Measurements from ENCODE around the gene ARFRP1.

ARFRP1 gene

GRCh38 chr20:63743210-63743970 lies 35.6 kb upstream of the ARFRP1 start:
- DNase-seq (ENCODE audit: low read depth in 2 of 3, low spot score in 2 of 3) = no peak

DNA sequence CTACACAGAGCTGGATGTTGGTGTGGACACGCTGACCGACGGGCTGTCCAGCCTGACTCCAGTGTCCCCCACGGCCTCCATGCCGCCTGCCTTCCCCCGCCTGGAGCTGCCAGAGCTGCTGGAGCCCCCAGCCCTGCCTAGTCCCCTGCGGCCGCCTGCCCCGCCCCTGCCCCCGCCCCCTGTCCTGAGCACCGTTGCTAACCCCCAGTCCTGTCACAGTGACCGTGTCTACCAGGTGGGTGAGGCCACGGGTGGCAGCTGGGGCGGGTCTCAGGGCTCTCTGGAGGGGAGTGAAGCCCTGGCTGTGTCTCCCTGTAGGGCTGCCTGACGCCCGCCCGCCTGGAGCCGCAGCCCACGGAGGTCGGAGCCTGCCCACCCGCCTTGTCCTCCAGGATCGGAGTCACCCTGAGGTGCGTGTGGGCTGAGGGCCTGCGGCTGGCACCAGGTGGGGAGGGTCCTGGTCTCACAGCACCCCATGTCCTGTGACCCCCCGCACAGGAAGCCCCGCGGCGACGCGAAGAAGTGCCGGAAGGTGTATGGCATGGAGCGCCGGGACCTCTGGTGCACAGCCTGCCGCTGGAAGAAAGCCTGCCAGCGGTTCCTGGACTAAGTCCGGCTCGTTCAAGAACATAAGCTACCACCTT lies 34.7 kb upstream of the ARFRP1 start:
- no peak for DNase-seq (ENCODE audit: low read depth in 2 of 3, low spot score in 2 of 3)

DNA sequence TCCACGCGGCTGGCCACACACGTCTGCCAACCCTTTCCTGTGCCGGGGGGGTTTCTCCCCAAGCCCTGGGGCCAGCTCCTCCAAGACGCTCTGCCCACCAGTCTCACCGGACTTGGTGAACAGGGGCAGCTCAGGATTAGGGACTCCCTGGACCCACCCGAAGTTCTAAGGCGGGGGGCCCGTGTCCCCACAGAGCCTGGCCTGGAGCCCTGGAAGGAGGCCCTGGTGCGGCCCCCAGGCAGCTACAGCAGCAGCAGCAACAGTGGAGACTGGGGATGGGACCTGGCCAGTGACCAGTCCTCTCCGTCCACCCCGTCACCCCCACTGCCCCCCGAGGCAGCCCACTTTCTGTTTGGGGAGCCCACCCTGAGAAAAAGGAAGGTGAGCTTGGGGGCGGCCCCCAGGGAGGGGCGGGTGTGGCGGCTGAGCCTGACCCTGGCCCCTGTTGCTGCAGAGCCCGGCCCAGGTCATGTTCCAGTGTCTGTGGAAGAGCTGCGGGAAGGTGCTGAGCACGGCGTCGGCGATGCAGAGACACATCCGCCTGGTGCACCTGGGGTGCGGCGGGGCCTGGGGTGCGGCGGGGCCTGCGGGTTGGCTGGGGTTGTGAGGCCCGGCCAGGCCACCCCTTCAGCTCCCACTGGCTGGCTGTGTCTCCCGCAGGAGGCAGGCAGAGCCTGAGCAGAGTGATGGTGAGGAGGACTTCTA lies 34.1 kb upstream of the ARFRP1 start:
- DNase-seq (ENCODE audit: low read depth in 2 of 3, low spot score in 2 of 3) = no peak

GRCh38 chr20:63741354-63741675 lies 33.5 kb upstream of the ARFRP1 start:
- DNase-seq (ENCODE audit: low read depth in 2 of 3, low spot score in 2 of 3) = no peak

DNA sequence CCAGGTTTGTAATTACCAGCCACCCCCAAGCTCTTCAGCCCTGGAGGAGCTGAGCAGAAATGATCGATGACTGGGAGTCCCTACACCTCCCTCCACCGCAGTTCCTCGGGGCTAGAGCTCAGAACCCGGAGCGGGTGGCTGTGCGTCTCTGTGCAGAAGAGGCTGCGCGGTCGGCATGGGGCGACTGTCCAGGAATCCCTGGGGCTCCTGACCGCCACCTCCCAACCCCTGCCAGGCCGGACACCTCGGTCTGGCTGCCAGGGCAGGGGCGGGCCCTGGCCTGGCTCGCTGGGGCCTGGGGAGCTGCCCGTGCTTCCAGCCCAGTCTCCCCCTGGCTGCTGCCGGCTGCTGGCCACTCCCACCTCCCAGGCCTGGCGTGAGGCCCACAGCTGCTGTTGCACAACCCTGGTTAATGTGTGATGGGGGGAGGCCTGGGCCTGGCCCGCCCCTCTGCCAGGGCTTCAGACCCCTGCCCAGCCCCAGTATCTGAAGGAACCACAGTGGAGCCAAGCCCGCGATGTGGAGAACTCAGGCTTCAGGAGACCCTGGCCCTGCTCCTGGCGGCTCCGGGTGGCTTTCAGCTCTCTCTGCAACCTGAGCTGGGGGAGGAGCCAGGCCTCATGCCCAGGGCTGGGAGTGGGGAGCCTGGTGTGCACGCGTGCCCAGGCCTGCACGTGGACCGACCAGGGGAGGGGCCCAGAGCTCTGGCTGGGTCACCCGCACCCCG lies 33.0 kb upstream of the ARFRP1 start:
- DNase-seq (ENCODE audit: low read depth in 2 of 3, low spot score in 2 of 3) = no peak

DNA sequence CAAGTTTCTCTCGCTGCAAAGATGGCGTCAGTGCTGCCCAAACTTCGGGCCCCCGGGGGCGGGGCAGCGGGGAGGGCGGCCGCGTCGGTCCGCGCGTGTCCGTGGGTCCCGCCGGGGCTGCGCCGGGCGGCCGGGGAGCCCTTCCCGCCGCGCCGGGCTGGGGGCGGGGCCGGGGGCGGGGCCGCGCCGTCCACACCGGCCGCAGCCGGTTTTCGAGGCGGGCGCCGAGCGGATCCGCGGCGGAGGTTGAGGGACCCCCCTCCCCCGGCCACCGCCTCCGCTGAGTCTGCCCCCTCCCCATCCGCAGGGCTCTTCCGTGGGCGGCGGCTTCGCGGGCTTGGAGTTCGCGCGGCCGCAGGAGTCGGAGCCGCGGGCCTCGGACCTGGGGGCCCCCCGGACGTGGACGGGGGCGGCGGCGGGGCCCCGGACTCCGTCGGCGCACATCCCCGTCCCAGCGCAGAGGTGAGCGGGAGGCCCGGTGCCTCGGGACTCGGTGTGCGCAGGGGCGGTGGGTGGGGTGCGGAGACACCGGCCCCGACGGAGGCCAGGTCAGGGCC lies 32.4 kb upstream of the ARFRP1 start:
- DNase-seq (ENCODE audit: low read depth in 2 of 3, low spot score in 2 of 3) = no peak

GRCh38 chr20:63739130-63740069 lies 31.6 kb upstream of the ARFRP1 start, which contains the start of gene SLC2A4RG:
TSS of gene SLC2A4RG (plus strand) at chr20:63739776. CDS start at chr20:63739913, 137 bp downstream.
- no peak for DNase-seq (ENCODE audit: low read depth in 2 of 3, low spot score in 2 of 3)

GRCh38 chr20:63738687-63739129 lies 30.9 kb upstream of the ARFRP1 start:
- DNase-seq (ENCODE audit: low read depth in 2 of 3, low spot score in 2 of 3) = no peak

- no peak for DNase-seq (ENCODE audit: low read depth in 2 of 3, low spot score in 2 of 3)
These were observed 30.3 kb upstream of the ARFRP1 start for GRCh38 chr20:63737945-63738686.

DNA sequence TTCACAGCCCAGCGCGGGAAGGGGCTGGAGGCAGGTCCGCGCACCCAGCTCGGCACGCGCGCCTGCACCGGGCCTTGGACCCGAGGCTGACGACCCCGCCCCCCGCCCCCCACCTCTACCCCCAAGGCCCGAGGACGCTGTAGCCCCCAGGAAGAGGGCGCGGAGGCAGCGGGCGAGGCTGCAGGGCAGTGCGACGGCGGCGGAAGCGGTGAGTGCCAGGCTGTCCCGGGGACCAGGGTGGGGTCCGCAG lies 29.8 kb upstream of the ARFRP1 start:
- DNase-seq (ENCODE audit: low read depth in 2 of 3, low spot score in 2 of 3) = no peak

GRCh38 chr20:63736893-63737694 lies 29.3 kb upstream of the ARFRP1 start:
- DNase-seq (ENCODE audit: low read depth in 2 of 3, low spot score in 2 of 3) = no peak

GRCh38 chr20:63735859-63736718 lies 28.3 kb upstream of the ARFRP1 start, which contains the start of gene LIME1:
TSS of gene LIME1 (plus strand) at chr20:63736664. CDS start at chr20:63737550, 886 bp downstream.
- DNase-seq (ENCODE audit: low read depth in 2 of 3, low spot score in 2 of 3) = no peak

DNA sequence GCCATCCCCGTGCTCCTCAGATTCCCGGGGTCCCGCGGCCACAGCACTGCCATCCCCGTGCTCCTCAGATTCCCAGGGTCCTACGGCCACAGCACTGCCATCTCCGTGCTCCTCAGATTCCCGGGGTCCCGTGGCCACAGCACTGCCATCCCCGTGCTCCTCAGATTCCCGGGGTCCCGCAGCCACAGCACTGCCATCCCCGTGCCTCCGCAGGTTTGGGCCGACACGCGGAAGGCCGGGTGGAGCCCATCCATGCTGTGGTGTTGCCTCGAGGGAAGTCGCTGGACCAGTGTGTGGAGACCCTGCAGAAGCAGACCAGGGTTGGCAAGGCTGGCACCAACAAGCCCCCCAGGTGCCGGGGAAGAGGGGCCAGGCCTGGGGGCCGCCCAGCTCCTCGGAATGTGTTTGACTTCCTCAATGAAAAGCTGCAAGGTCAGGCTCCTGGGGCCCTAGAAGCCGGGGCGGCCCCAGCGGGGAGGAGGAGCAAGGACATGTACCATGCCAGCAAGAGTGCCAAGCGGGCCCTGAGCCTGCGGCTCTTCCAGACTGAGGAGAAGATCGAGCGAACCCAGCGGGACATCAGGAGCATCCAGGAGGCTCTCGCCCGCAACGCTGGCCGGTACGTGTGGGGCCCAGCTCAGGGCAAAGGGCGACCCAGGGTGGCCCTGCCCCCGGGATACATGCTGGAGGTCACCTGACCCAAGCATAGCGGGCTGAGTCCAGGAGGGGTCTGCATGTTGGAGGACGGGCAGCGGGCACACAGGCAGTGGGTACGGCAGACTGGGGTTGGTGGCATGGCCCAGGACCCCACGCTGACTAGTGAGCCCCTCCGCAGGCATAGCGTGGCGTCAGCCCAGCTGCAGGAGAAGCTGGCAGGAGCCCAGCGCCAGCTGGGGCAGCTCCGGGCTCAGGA lies 27.4 kb upstream of the ARFRP1 start:
- no peak for DNase-seq (ENCODE audit: low read depth in 2 of 3, low spot score in 2 of 3)

- DNase-seq (ENCODE audit: low read depth in 2 of 3, low spot score in 2 of 3) = no peak
These were observed 26.6 kb upstream of the ARFRP1 start for GRCh38 chr20:63734111-63734945.

GRCh38 chr20:63733579-63734081 lies 25.9 kb upstream of the ARFRP1 start:
- no peak for DNase-seq (ENCODE audit: low read depth in 2 of 3, low spot score in 2 of 3)

DNA sequence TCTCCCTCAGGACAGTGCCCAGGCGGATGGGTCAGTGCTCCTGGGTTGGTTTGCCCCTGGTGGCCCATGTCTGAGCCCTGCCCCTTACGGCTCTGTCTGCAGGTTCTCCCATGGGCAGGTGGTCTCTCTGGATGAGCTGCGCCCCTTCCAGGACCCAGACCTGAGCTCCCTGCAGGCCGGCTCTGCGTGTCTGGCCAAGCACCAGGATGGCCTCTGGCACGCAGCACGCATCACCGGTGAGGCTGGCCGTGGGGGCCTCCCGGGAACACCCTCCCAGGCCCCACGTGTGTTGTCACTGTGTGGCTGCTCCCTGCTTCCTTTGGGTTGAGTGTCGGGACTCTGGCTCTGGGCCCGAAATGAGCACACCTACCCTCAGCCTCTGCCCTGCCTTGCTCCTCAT lies 25.3 kb upstream of the ARFRP1 start:
- DNase-seq (ENCODE audit: low read depth in 2 of 3, low spot score in 2 of 3) = no peak
